ENCODE measurements around the gene MPG. TPM values are rescaled to one million over a fixed set of nuclear protein-coding genes. Genes with fewer than 3 reads are reported as not detected.

MPG gene
- total RNA-seq, 1 donor from 2014 or later, result 50.0 TPM

DNA sequence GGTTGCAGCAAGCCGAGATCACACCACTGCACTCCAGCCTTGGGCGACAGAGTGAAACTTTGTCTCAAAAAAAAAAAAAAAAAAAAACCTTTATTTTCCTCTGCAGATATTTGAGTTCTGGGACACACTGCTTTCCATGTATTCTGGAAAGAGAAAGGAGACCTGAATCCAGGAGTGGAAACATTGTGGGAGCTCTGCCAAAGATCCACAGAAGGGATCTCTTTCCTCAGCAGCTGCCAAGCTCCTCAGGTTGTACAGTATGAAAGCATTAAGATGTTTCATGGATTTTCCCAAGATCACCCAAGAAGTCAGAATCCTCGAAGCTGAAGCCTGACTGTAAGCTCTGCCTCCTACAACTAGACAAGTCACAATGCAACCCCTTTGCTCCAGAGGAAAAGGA, 47.0 kb downstream of the MPG start:
- no peak overlapping the region for H3K27ac Mint-ChIP-seq (ENCODE audit: unreplicated experiment)
- TF ChIP-seq, protein P1, sequence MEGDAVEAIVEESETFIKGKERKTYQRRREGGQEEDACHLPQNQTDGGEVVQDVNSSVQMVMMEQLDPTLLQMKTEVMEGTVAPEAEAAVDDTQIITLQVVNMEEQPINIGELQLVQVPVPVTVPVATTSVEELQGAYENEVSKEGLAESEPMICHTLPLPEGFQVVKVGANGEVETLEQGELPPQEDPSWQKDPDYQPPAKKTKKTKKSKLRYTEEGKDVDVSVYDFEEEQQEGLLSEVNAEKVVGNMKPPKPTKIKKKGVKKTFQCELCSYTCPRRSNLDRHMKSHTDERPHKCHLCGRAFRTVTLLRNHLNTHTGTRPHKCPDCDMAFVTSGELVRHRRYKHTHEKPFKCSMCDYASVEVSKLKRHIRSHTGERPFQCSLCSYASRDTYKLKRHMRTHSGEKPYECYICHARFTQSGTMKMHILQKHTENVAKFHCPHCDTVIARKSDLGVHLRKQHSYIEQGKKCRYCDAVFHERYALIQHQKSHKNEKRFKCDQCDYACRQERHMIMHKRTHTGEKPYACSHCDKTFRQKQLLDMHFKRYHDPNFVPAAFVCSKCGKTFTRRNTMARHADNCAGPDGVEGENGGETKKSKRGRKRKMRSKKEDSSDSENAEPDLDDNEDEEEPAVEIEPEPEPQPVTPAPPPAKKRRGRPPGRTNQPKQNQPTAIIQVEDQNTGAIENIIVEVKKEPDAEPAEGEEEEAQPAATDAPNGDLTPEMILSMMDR (conservative IDR thresholded peaks at IDR 0.05), result no peak
- H3K4me1 Mint-ChIP-seq, result no peaks in the 10 kb centered on the region
- H3K9me3 Mint-ChIP-seq, result no peaks in the 10 kb centered on the region
- no peaks in the 10 kb centered on the region for H3K36me3 Mint-ChIP-seq (ENCODE audit: low read depth)
- no peaks in the 10 kb centered on the region for H3K27me3 Mint-ChIP-seq (ENCODE audit: low read depth)
- no peak overlapping the region for H3K4me3 Mint-ChIP-seq
- no peak for DNase-seq (ENCODE audit: low read depth, low spot score)

DNA sequence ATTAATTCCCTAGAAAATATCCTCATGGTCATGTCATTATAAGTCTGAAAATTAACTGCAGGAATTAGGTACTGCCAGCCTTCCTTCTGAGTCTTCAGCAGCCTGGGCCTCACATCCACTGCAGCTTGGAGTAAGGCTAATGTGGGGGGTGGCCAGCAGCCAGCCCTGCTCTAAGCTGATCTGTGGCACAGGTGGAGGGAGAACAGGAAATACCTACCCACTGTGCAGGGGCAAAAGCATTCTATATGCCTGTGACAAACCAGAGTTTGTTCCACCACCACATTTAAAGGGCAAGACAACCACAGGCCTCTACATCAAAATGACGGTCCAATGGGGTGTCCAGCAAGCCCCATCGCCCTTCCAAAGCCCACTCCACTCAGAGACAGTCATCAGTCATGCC, 51.0 kb downstream of the MPG start:
- Mint-ChIP-seq H3K4me3 (no peak overlapping the region), H3K4me1 (peaks cover 2% of the 10 kb centered on the region), H3K27me3 (ENCODE audit: low read depth) (no peaks in the 10 kb centered on the region), H3K9me3 (no peaks in the 10 kb centered on the region), H3K36me3 (ENCODE audit: low read depth) (no peaks in the 10 kb centered on the region), H3K27ac (ENCODE audit: unreplicated experiment) (no peak overlapping the region)
- no peak for DNase-seq (ENCODE audit: low read depth, low spot score)
- TF ChIP-seq, protein P1 (conservative IDR thresholded peaks at IDR 0.05), result no peak

GRCh38 chr16:130533-131173, 52.6 kb downstream of the MPG start:
- no peak overlapping the region for H3K27ac Mint-ChIP-seq (ENCODE audit: unreplicated experiment)
- H3K4me1 Mint-ChIP-seq, result peaks cover 5% of the 10 kb centered on the region
- TF ChIP-seq, protein P1 (conservative IDR thresholded peaks at IDR 0.05), result no peak
- H3K27me3 Mint-ChIP-seq (ENCODE audit: low read depth), result no peaks in the 10 kb centered on the region
- no peak overlapping the region for H3K4me3 Mint-ChIP-seq
- H3K36me3 Mint-ChIP-seq (ENCODE audit: low read depth), result no peaks in the 10 kb centered on the region
- no peak for DNase-seq (ENCODE audit: low read depth, low spot score)
- H3K9me3 Mint-ChIP-seq, result no peaks in the 10 kb centered on the region

DNA sequence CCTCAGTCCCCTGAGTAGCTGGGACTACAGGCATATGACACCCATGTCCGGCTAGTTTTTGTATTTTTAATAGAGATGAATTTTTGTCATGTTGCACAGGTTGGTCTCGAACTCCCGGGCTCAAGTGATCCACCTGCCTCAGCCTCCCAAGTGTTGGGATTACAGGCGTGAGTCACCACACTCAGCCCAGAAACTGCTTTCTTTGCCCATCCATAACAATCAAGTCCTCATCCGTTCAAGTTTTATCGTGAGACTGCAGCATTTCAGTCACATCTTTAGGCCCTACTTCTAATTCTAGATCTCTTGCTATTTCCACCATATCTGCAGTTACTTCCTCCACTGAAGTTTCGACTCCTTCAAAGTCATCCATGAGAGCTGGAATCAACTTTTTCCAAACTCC, 54.1 kb downstream of the MPG start:
- Mint-ChIP-seq H3K27ac (ENCODE audit: unreplicated experiment) (no peak overlapping the region), H3K9me3 (no peaks in the 10 kb centered on the region), H3K27me3 (ENCODE audit: low read depth) (no peaks in the 10 kb centered on the region), H3K36me3 (ENCODE audit: low read depth) (no peaks in the 10 kb centered on the region), H3K4me1 (peaks cover 10% of the 10 kb centered on the region), H3K4me3 (no peak overlapping the region)
- no peak for DNase-seq (ENCODE audit: low read depth, low spot score)
- TF ChIP-seq, protein P1 (conservative IDR thresholded peaks at IDR 0.05), result no peak

- TF ChIP-seq, protein P1 (conservative IDR thresholded peaks at IDR 0.05), result no peak
- no peaks in the 10 kb centered on the region for H3K36me3 Mint-ChIP-seq (ENCODE audit: low read depth)
- H3K27me3 Mint-ChIP-seq (ENCODE audit: low read depth), result no peaks in the 10 kb centered on the region
- peaks cover 12% of the 10 kb centered on the region for H3K4me1 Mint-ChIP-seq
- DNase-seq (ENCODE audit: low read depth, low spot score), result no peak
- H3K27ac Mint-ChIP-seq (ENCODE audit: unreplicated experiment), result no peak overlapping the region
- H3K4me3 Mint-ChIP-seq, result no peak overlapping the region
- no peaks in the 10 kb centered on the region for H3K9me3 Mint-ChIP-seq
Observed at GRCh38 chr16:133716-134115, 55.7 kb downstream of the MPG start.

Other genes starting within 250 kb of the MPG start
- gene POLR3K, start 24.6 kb upstream of the MPG start, total RNA-seq, result 35.8 and 36.7 TPM in 2 replicates
- gene SNRNP25, start 24.4 kb upstream of the MPG start, total RNA-seq, result 79.1 and 85.6 TPM in 2 replicates
- gene RHBDF1, start 5.6 kb upstream of the MPG start, total RNA-seq, result 46.5 TPM in 2 replicates
- 41.5 and 45.4 TPM in 2 replicates for gene NPRL3, start 60.4 kb downstream of the MPG start, total RNA-seq
- gene HBZ, start 74.4 kb downstream of the MPG start, total RNA-seq, result not detected in 2 replicates
- not detected in 2 replicates for gene HBM, start 87.8 kb downstream of the MPG start, total RNA-seq
- not detected in 2 replicates for gene HBA2, start 94.7 kb downstream of the MPG start, total RNA-seq
- not detected in 2 replicates for gene HBA1, start 98.5 kb downstream of the MPG start, total RNA-seq
- 1.8 and 2.9 TPM in 2 replicates for gene HBQ1, start 102.2 kb downstream of the MPG start, total RNA-seq
- gene LUC7L, start 151.2 kb downstream of the MPG start, total RNA-seq, result 177 and 192 TPM in 2 replicates
- 89.8 and 97.8 TPM in 2 replicates for gene FAM234A, start 156.6 kb downstream of the MPG start, total RNA-seq
- 1.9 and 2.8 TPM in 2 replicates for gene RGS11, start 197.7 kb downstream of the MPG start, total RNA-seq
- 2.0 and 3.0 TPM in 2 replicates for gene ARHGDIG, start 202.4 kb downstream of the MPG start, total RNA-seq
- 1.4 and 2.1 TPM in 2 replicates for gene PDIA2, start 204.9 kb downstream of the MPG start, total RNA-seq

Measured in neural crest cell (in vitro differentiated cells).